Esophagus squamous epithelium (tissue), 5 donors: ENCODE results near the gene PRSS57. TPM values are rescaled to one million over a fixed set of nuclear protein-coding genes. Genes with fewer than 3 reads are reported as not detected.
"Not testable (repeated sequence)": the region's sequence is repeated elsewhere in the genome, so short reads cannot be mapped to it uniquely, and the experiment has no call there.

ENCODE experiments used
- DNase-seq: peaks from one replicate; lab custom pipeline; 2025; lab: John Stamatoyannopoulos, UW
- H3K27ac ChIP-seq, 4 donors: fragments of 200-600 bp; sonication (generic); one replicate each; pipeline ENCODE4 v1.5.1; 2016 to 2019; ENCODE audit warnings: mild to moderate bottlenecking in 1 of 4
- H3K27me3 ChIP-seq, 4 donors: fragments of 200-600 bp; sonication (generic); 1 replicate in 3 of 4; 2 replicates in 1 of 4; pipeline versions ENCODE4 v1.5.1 to v1.6.0; 2017 to 2021; ENCODE audit warnings: antibody characterized with exemption in 1 of 4
- H3K36me3 ChIP-seq, 3 donors: fragments of 200-600 bp; sonication (generic); one replicate each; pipeline ENCODE4 v1.5.1; 2016 to 2019
- H3K4me1 ChIP-seq, 3 donors: fragments of 200-600 bp; sonication (generic); one replicate each; pipeline ENCODE4 v1.5.1; 2017 to 2019
- H3K4me3 ChIP-seq, 4 donors: fragments of 200-600 bp; sonication (generic); 1 replicate in 3 of 4; 2 replicates in 1 of 4; pipeline ENCODE4 v1.5.1; 2016 to 2019; ENCODE audit warnings: mild to moderate bottlenecking in 2 of 4, moderate library complexity in 1 of 4
- H3K9me3 ChIP-seq, 3 donors: fragments of 200-600 bp; sonication (generic); one replicate each; pipeline ENCODE4 v1.5.1; 2016 to 2019
- CTCF ChIP-seq, 6 experiments: fragments of 450-650 bp in 4 of 6; fragments of 200-600 bp in 2 of 6; sonication (generic) in 2 of 6; IDR thresholded peaks; one replicate each; pipeline ENCODE4 v1.5.1; 2016 to 2019; ENCODE audit warnings: antibody characterized with exemption in 6 of 6, mild to moderate bottlenecking in 4 of 6, moderate library complexity in 4 of 6
- POLR2A ChIP-seq, 4 donors: fragments of 450-650 bp; IDR thresholded peaks; one replicate each; pipeline ENCODE4 v1.6.1; 2017; ENCODE audit warnings: antibody characterized with exemption in 4 of 4, mild to moderate bottlenecking in 4 of 4, moderate library complexity in 3 of 4
- WGBS, 2 donors: methylation state at CpG; one replicate each; pipeline ENCODE4 v1.1.5; 2018; 5-methylcytosine and 5-hydroxymethylcytosine counted together
- intact Hi-C: fragments of 100-400 bp; cut with DNase I; formaldehyde crosslinking; loops from one replicate; pipeline ENCODE4 v1.15.0; 2022
- total RNA-seq, 4 donors: library from RNA; depleted of rRNA; stranded (reverse); fragments of >200 nt; gene quantifications; one replicate each; pipeline ENCODE4 v1.1.0, GENCODE V29; 2016
- donor health status: DM: yes; HTN: yes; CAD: no.

The PRSS57 gene
- total RNA-seq, 4 donors from 2014 or later, result not detected

- Histone ChIP-seq H3K4me1 (peaks cover 4 to 22% (median 5%) of the 10 kb centered on the region in 3 donors), H3K36me3 (peaks cover 0 to 9% (median 0%) of the 10 kb centered on the region in 3 donors), H3K27me3 (no peaks in the 10 kb centered on the region), H3K27ac (no peak overlapping the region), H3K4me3 (no peak overlapping the region), H3K9me3 (no peaks in the 10 kb centered on the region)
- intact Hi-C loops, result loop anchor here (5.0 kb wide), 1 partner anchor 65 kb away; no protein-coding TSS in a partner anchor
- TF ChIP-seq CTCF (IDR thresholded peaks at IDR 0.05) (no peak), POLR2A (IDR thresholded peaks at IDR 0.05) (no peak)
- WGBS, 2 donors, result 67 to 78% methylated on average over 12 to 14 of the region's 24 CpGs
- DNase-seq, result no peak
Measured at GRCh38 chr19:732148-733069, 37.2 kb upstream of the PRSS57 start.

- no peak for DNase-seq
- TF ChIP-seq CTCF (IDR thresholded peaks at IDR 0.05), result no peak
- no peak for TF ChIP-seq POLR2A (IDR thresholded peaks at IDR 0.05)
- 71 to 94% methylated on average over 2 to 11 of the region's 16 CpGs for WGBS, 2 donors
Measured at GRCh38 chr19:731000-731399, 35.7 kb upstream of the PRSS57 start.

GRCh38 chr19:729965-730668 lies 34.9 kb upstream of the PRSS57 start:
- Histone ChIP-seq H3K36me3 (no peaks in the 10 kb centered on the region), H3K4me3 (no peak overlapping the region), H3K4me1 (peaks cover 0 to 18% (median 5%) of the 10 kb centered on the region in 3 donors), H3K27me3 (no peaks in the 10 kb centered on the region), H3K27ac (peak overlapping the region in 1 of 4 donors; percentile 13), H3K9me3 (no peaks in the 10 kb centered on the region)
- WGBS, 2 donors, result 51 to 76% methylated on average over 11 to 13 of the region's 14 CpGs
- intact Hi-C loops, result loop anchor here (5.0 kb wide), 1 partner anchor 63 kb away; no protein-coding TSS in a partner anchor
- no peak for DNase-seq
- no peak for TF ChIP-seq CTCF (IDR thresholded peaks at IDR 0.05)
- no peak for TF ChIP-seq POLR2A (IDR thresholded peaks at IDR 0.05)

More at GRCh38 chr19:731000-731399, 35.7 kb upstream of the PRSS57 start:
- H3K27me3 ChIP-seq, result no peaks in the 10 kb centered on the region
- intact Hi-C loops, result loop anchor here (5.0 kb wide), 1 partner anchor 64 kb away; no protein-coding TSS in a partner anchor
- H3K27ac ChIP-seq, result no peak overlapping the region
- H3K4me3 ChIP-seq, result no peak overlapping the region
- no peaks in the 10 kb centered on the region for H3K9me3 ChIP-seq
- H3K4me1 ChIP-seq, result peaks cover 1 to 18% (median 5%) of the 10 kb centered on the region in 3 donors
- peaks cover 0 to 3% (median 0%) of the 10 kb centered on the region in 3 donors for H3K36me3 ChIP-seq

GRCh38 chr19:729564-729963 lies 34.3 kb upstream of the PRSS57 start:
- Histone ChIP-seq H3K27ac (peak overlapping the region in 1 of 4 donors; percentile 13), H3K4me1 (peaks cover 0 to 16% (median 5%) of the 10 kb centered on the region in 3 donors)
- intact Hi-C loops, H3K36me3 ChIP-seq, H3K4me3 ChIP-seq, H3K27me3 ChIP-seq, H3K9me3 ChIP-seq, DNase-seq: not testable (repeated sequence)
- WGBS, 2 donors, result 85 to 93% methylated on average over 5 to 7 of the region's 15 CpGs

- Histone ChIP-seq H3K27me3 (no peaks in the 10 kb centered on the region), H3K4me3 (no peak overlapping the region), H3K27ac (peak overlapping the region; percentile 61 to 89 (median 79)), H3K9me3 (no peaks in the 10 kb centered on the region), H3K4me1 (peaks cover 0 to 11% (median 5%) of the 10 kb centered on the region in 3 donors), H3K36me3 (no peaks in the 10 kb centered on the region)
- TF ChIP-seq CTCF (IDR thresholded peaks at IDR 0.05) (no peak), POLR2A (IDR thresholded peaks at IDR 0.05) (no peak)
- no peak for DNase-seq
- intact Hi-C loops, result no loop called here
- 80 to 81% methylated on average over 1 to 5 of the region's 26 CpGs for WGBS, 2 donors
Measured at GRCh38 chr19:728011-728410, 32.8 kb upstream of the PRSS57 start.
